NCI-H460 (cell line): ENCODE results near the gene EBI3. TPM values are rescaled to one million over a fixed set of nuclear protein-coding genes. Genes with fewer than 3 reads are reported as not detected.
"Not testable (repeated sequence)": the region's sequence is repeated elsewhere in the genome, so short reads cannot be mapped to it uniquely, and the experiment has no call there.

ENCODE experiments used
- DNase-seq: peaks from one replicate; pipeline ENCODE4 v3.0.0-alpha.2; 2016; ENCODE audit warnings: low read depth; ENCODE audit errors: extremely low read depth
- total RNA-seq: library from RNA; depleted of rRNA; stranded (reverse); fragments of >200 nt; shearing (Covaris generic); gene quantifications from 2 replicates; pipeline ENCODE4 v1.2.3, GENCODE V29; 2014

Gene EBI3
- total RNA-seq, 1 experiment from 2014 or later, result 0.30 TPM

- DNase-seq, result no peak
Measured at GRCh38 chr19:4199699-4200293, 29.5 kb upstream of the EBI3 start.

GRCh38 chr19:4200940-4201542 is 28.3 kb upstream of the EBI3 start:
- DNase-seq, result no peak

GRCh38 chr19:4201798-4202197 is 27.5 kb upstream of the EBI3 start:
- no peak for DNase-seq

GRCh38 chr19:4206818-4207484 is 22.4 kb upstream of the EBI3 start:
- DNase-seq, result peak; percentile 18

- DNase-seq, result no peak
Measured at GRCh38 chr19:4208385-4209094, 20.8 kb upstream of the EBI3 start.

- no peak for DNase-seq
Measured at GRCh38 chr19:4210166-4210731, 19.1 kb upstream of the EBI3 start.

GRCh38 chr19:4213116-4213515 is 16.2 kb upstream of the EBI3 start:
- DNase-seq, result no peak

GRCh38 chr19:4215807-4216206 is 13.5 kb upstream of the EBI3 start:
- no peak for DNase-seq

- no peak for DNase-seq
Measured at GRCh38 chr19:4216846-4217245, 12.5 kb upstream of the EBI3 start.

GRCh38 chr19:4217429-4218264 is 11.7 kb upstream of the EBI3 start:
- no peak for DNase-seq

GRCh38 chr19:4218523-4218922 is 10.8 kb upstream of the EBI3 start:
- DNase-seq, result not testable (repeated sequence)

- no peak for DNase-seq
Measured at GRCh38 chr19:4220188-4220587, 9.1 kb upstream of the EBI3 start.

- no peak for DNase-seq
Measured at GRCh38 chr19:4224470-4224869, 4.9 kb upstream of the EBI3 start.

- no peak for DNase-seq
Measured at GRCh38 chr19:4225885-4226284, 3.4 kb upstream of the EBI3 start.

- no peak for DNase-seq
Measured at GRCh38 chr19:4227771-4228170, 1.6 kb upstream of the EBI3 start.

GRCh38 chr19:4228765-4229178 is 551 bp upstream of the EBI3 start:
- DNase-seq, result no peak

GRCh38 chr19:4230237-4230636 is 914 bp downstream of the EBI3 start:
- DNase-seq, result not testable (repeated sequence)

GRCh38 chr19:4231521-4231920 is 2.2 kb downstream of the EBI3 start:
- DNase-seq, result not testable (repeated sequence)

GRCh38 chr19:4232139-4232538 is 2.8 kb downstream of the EBI3 start:
- DNase-seq, result not testable (repeated sequence)

GRCh38 chr19:4232614-4233281 is 3.4 kb downstream of the EBI3 start:
- DNase-seq, result no peak
